Measurements from ENCODE around the gene TP63.

TP63 gene

DNA sequence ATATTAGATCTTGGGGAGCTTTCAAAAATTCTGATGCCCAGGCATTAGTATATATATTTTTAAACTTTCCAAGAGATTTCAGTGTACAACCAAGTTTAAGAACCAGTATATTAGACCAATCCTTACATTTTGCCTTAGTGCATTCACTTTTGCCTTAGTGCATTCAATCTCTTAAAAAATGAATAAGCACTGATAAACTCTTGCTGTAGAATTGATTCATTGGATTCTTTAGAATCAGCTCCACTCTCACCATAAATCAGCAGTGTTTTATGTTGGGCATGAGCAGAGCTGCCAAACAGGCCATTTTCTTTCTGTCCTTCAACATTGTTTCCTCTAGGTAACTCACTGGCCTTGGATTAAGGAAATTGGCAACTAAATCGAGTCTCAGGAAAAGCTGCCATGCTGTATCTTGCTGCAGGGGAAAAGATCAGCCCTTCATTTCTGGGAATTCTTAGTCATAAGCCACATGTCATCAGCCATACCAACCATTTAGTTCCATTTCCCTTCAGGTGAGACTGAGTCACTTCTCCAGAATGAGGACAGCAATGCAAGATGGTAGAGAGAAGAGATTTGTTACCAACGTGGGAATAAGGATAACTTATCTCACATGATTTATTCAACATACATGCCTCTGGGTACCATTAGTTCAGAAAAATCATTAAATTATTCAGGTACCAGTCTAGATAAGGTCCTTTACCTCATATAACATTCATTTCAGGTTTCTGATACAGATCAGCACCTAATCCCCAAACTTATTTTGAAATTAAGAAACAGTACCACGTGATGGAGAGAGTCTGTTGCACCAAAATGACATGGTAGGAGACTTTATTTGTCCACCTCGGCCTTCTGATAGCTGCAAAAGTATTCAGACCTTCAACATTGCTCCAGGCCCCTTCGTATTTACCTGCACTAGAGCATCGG is 297.0 kb downstream of the TP63 start:
- TF ChIP-seq, protein P1, sequence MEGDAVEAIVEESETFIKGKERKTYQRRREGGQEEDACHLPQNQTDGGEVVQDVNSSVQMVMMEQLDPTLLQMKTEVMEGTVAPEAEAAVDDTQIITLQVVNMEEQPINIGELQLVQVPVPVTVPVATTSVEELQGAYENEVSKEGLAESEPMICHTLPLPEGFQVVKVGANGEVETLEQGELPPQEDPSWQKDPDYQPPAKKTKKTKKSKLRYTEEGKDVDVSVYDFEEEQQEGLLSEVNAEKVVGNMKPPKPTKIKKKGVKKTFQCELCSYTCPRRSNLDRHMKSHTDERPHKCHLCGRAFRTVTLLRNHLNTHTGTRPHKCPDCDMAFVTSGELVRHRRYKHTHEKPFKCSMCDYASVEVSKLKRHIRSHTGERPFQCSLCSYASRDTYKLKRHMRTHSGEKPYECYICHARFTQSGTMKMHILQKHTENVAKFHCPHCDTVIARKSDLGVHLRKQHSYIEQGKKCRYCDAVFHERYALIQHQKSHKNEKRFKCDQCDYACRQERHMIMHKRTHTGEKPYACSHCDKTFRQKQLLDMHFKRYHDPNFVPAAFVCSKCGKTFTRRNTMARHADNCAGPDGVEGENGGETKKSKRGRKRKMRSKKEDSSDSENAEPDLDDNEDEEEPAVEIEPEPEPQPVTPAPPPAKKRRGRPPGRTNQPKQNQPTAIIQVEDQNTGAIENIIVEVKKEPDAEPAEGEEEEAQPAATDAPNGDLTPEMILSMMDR (IDR thresholded peaks at IDR 0.05; ENCODE audit: extremely low read depth, insufficient read depth, missing control alignments), result no peak
- no peak for DNase-seq (ENCODE audit: low spot score)
- in situ Hi-C loops (cut with MboI; ENCODE audit: low pct_unique_long_range_greater_than_20kb, low sequenced_read_pairs, unreplicated experiment), result no loop called here

DNA sequence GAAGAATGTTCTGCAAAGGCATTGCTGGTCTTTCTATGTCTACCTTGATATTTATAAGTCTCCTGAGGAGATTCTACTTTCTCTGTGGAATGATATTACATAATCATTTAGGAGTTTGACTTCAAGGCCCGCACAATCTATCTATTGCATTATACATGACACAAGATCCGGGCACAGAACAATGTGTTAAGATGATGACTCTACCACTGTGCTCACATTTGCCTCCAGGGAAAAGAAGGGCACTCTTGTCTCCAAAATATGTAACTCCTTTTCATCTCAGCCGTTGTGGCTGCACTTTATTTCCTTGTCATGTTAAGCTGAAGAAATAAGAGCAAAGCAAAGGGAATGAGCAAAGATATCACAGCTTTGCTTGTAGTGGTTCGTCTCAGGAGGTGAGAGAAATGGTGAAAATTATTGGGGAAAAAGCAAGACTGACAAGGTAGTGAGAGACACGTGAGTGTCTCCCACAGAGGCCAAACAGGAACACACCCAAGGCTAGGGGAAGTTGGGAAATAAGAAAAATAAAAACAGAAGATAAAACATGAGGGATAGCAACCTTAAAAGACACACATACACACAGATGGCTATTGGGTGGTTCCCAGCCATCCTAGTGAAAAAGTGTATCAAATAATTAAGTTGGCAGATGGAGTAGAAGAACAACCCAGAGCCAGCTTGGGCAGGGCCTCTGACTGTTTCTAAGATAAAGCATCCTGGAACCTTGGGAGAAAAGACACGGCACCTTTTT is 305.2 kb downstream of the TP63 start:
- DNase-seq (ENCODE audit: low spot score), result no peak
- in situ Hi-C loops (cut with MboI; ENCODE audit: low pct_unique_long_range_greater_than_20kb, low sequenced_read_pairs, unreplicated experiment), result no loop called here
- TF ChIP-seq, protein P1 (IDR thresholded peaks at IDR 0.05; ENCODE audit: extremely low read depth, insufficient read depth, missing control alignments), result no peak

DNA sequence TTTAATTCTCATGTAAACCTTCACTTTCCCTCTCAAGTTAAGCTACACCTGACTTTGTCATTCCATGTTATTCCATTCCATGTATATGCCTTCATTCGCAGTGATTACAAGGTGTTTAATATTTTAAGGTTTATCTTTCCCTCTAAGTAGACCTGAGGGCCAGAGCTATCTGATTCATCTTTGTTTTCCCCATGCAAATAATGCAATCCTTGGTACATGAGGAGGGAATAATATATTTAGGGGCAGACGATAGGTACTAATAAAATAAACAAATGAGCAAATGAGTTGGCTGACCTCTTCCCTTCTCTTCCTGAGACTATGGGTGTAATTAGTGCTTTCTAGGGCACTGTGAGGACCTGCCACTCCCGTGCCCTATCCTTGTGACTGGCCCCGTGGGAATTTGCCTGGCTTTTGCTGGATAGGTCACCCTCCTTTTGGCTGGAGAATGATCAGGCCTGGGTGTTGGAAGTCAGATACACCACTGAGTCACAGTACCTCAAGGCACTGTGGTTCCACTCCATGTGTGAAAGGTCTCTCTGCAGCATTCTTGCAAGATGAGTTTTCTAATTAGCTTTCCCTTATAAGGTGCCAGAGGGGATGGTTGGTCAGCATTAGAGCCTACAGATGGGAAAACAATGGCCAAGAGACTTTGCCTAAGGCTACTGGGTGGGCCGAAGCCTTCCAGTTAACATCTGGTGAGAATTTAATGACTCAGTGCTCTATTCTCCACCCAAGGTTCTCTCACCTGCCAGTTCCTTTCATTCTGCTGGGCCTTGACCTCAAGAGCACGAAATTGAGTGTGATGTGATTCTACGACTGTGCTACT is 306.3 kb downstream of the TP63 start:
- DNase-seq (ENCODE audit: low spot score), result no peak
- in situ Hi-C loops (cut with MboI; ENCODE audit: low pct_unique_long_range_greater_than_20kb, low sequenced_read_pairs, unreplicated experiment), result no loop called here
- TF ChIP-seq, protein P1 (IDR thresholded peaks at IDR 0.05; ENCODE audit: extremely low read depth, insufficient read depth, missing control alignments), result no peak

DNA sequence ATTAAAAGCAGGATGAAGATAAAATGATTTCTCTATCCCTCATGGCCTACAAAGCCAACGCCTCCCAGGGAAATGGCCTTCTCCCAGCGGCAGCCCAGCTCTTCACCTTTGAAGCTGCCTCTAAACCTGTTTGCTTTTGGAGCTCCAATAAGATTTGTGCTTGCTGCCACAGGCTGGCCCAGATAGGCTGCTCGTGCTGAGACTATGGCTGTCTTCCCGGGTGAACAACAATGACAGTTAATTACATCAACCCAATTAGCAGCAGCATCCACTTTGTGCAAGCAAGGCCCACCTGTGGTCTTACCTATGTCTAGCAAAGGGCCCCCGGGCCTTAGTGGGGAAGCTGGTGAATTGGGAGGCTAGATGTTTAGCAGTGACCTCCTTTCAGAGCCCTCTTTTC is 309.9 kb downstream of the TP63 start:
- no peak for DNase-seq (ENCODE audit: low spot score)
- TF ChIP-seq, protein P1 (IDR thresholded peaks at IDR 0.05; ENCODE audit: extremely low read depth, insufficient read depth, missing control alignments), result no peak
- in situ Hi-C loops (cut with MboI; ENCODE audit: low pct_unique_long_range_greater_than_20kb, low sequenced_read_pairs, unreplicated experiment), result no loop called here

DNA sequence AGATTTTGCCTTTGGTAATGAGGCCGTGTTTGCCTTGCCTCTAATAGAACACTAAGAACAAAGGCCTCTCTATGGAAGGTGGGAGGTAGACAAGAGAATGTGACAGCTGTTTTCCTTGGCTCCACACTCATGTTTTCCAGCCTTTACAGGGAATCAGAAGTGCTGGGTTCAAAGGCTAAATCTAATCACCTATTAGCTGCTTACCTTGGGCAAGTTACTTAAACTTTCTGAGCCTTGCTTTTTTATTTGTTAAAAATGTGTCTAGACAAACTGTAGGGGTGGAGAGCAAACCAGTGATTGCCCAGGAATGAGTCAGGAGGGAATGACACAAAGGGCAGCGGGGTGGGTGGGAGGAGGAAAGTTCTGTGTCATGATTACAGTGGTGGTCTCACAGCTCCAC is 310.5 kb downstream of the TP63 start:
- TF ChIP-seq, protein P1 (IDR thresholded peaks at IDR 0.05; ENCODE audit: extremely low read depth, insufficient read depth, missing control alignments), result no peak
- DNase-seq (ENCODE audit: low spot score), result no peak
- in situ Hi-C loops (cut with MboI; ENCODE audit: low pct_unique_long_range_greater_than_20kb, low sequenced_read_pairs, unreplicated experiment), result no loop called here

DNA sequence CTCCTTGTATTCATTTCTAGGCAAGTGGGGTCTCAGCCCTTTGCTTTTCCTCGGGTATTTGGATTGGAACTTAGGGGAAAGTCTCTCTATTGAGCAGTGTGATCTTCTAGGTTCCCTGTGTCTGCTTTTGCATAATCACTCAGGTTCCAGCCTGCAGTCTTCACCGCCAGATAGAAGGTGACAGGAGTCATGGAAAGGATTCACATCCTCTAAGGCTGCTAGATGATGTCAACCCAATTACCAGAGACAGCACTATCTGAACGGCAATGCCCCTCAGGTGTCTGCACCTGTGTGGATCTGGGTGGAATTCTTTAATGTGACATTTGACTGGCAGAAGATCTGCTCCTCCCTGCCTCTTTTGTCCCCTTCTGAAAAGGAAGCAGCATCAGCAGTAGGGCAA is 311.8 kb downstream of the TP63 start:
- in situ Hi-C loops (cut with MboI; ENCODE audit: low pct_unique_long_range_greater_than_20kb, low sequenced_read_pairs, unreplicated experiment), result no loop called here

More for the DNA sequence above, 311.8 kb downstream of the TP63 start:
- TF ChIP-seq, protein P1 (IDR thresholded peaks at IDR 0.05; ENCODE audit: extremely low read depth, insufficient read depth, missing control alignments), result no peak
- no peak for DNase-seq (ENCODE audit: low spot score)
